K562 (cell line): ENCODE measurements around the gene ZMYND15. TPM values are rescaled to one million over a fixed set of nuclear protein-coding genes. Genes with fewer than 3 reads are reported as not detected.
A peak's percentile ranks its signal among the peaks of the same experiment; 100 is the strongest.

Source experiments
- ATF1 ChIP-seq, 2 experiments: fragments of 450-650 bp in 1 of 2; IDR thresholded peaks; 2 replicates each; pipeline ENCODE4 v1.6.1; 2016; ENCODE audit warnings: missing compliant biosample characterization in 1 of 2, missing genetic modification characterization in 1 of 2
- ATF7 ChIP-seq: fragments of 450-650 bp; IDR thresholded peaks from 2 replicates; pipeline ENCODE4 v1.7.1; 2014; ENCODE audit warnings: mild to moderate bottlenecking, moderate library complexity
- GABPB2 ChIP-seq: fragments of 250-450 bp; sonication (Bioruptor Pico); conservative IDR thresholded peaks from 2 replicates; pipeline ENCODE4 v1.5.1; 2021; ENCODE audit warnings: mild to moderate bottlenecking
- GTF2A2 ChIP-seq: IDR thresholded peaks from 2 replicates; pipeline ENCODE4 v1.6.1; 2016; ENCODE audit warnings: mild to moderate bottlenecking, missing genetic modification characterization, missing compliant biosample characterization
- HDAC3 ChIP-seq: fragments of 450-650 bp; IDR thresholded peaks from 2 replicates; pipeline ENCODE4 v1.6.1; 2018; ENCODE audit warnings: borderline replicate concordance, mild to moderate bottlenecking, moderate library complexity; ENCODE audit not compliant: partially characterized antibody
- KLF10 ChIP-seq: fragments of 250-450 bp; sonication (Bioruptor Pico); IDR thresholded peaks from 2 replicates; pipeline ENCODE4 v1.6.1; 2021; ENCODE audit warnings: matching md5 sums
- MEF2A ChIP-seq: IDR thresholded peaks from 2 replicates; pipeline ENCODE4 v1.6.1; 2011; ENCODE audit warnings: low read depth, mild to moderate bottlenecking, low read length, moderate library complexity; ENCODE audit not compliant: control insufficient read depth
- NFIC ChIP-seq: fragments of 450-650 bp; IDR thresholded peaks from 2 replicates; pipeline ENCODE4 v1.6.1; 2017; ENCODE audit warnings: mild to moderate bottlenecking, inconsistent platforms
- NFRKB ChIP-seq: fragments of 450-650 bp; IDR thresholded peaks from 2 replicates; pipeline ENCODE4 v1.6.1; 2016; ENCODE audit warnings: low read depth
- PCBP1 ChIP-seq: fragments of 200-400 bp; formaldehyde crosslinking; IDR thresholded peaks from 2 replicates; pipeline ENCODE4 v1.6.1; 2018; ENCODE audit warnings: mild to moderate bottlenecking, low read depth, low read length; ENCODE audit not compliant: poor library complexity, severe bottlenecking
- PHB2 ChIP-seq: fragments of 450-650 bp; IDR thresholded peaks from 2 replicates; pipeline ENCODE4 v1.6.1; 2017; ENCODE audit warnings: low read depth
- ZNF174 ChIP-seq: fragments of 250-450 bp; sonication (Bioruptor Pico); IDR thresholded peaks from 2 replicates; pipeline ENCODE4 v1.4.0; 2020; ENCODE audit warnings: mild to moderate bottlenecking
- polyA plus RNA-seq, 8 experiments: library from polyadenylated mRNA; depleted of rRNA in 4 of 8; stranded (reverse) in 5 of 8; unstranded in 3 of 8; fragments of >200 nt; fragmentation: Nextera tagmentation in 2 of 8; fragmentation: Illumina TruSeq in 1 of 8; extraction: Ambion mirVana in 2 of 8; extraction: Trizol in 1 of 8; gene quantifications; 2 replicates each; pipeline versions ENCODE4 v1.2.1 to v1.2.3, GENCODE V29; 2011 to 2014; ENCODE audit warnings: inconsistent platforms in 1 of 8, missing spikeins in 1 of 8
- total RNA-seq, 7 experiments: library from RNA; depleted of rRNA in 6 of 7; stranded (reverse); fragments of >200 nt in 6 of 7; fragmentation: Illumina TruSeq in 2 of 7; extraction: Trizol in 2 of 7; gene quantifications; 2 replicates each; pipeline versions ENCODE4 v1.2.1 to v1.2.3, GENCODE V29; 2011 to 2021; ENCODE audit warnings: low replicate concordance in 1 of 7
- TF ChIP-seq, protein P1 (sequence below), 2 experiments: fragments of 450-650 bp in 1 of 2; sonication (generic) in 1 of 2; formaldehyde crosslinking in 1 of 2; IDR thresholded peaks in 1 of 2; conservative IDR thresholded peaks in 1 of 2; 2 replicates each; pipeline versions ENCODE4 v1.6.1 to v1.8.1; 2016 to 2023; ENCODE audit warnings: mild to moderate bottlenecking in 2 of 2, moderate library complexity in 2 of 2, inconsistent platforms in 1 of 2, missing genetic modification reagents in 1 of 2
- TF ChIP-seq, protein P2 (sequence below): sonication (generic); formaldehyde crosslinking; IDR thresholded peaks from 2 replicates; pipeline ENCODE4 v1.8.1; 2023; ENCODE audit warnings: mild to moderate bottlenecking, missing genetic modification reagents
- TF ChIP-seq, protein P3 (sequence below): conservative IDR thresholded peaks from 2 replicates; pipeline ENCODE4 v1.6.1; 2011; ENCODE audit warnings: low read depth, mild to moderate bottlenecking, low read length; ENCODE audit not compliant: control insufficient read depth
- TF ChIP-seq, protein P4 (sequence below), 3 experiments: fragments of 200-800 bp in 1 of 3; fragments of 250-450 bp in 1 of 3; fragments of 450-650 bp in 1 of 3; sonication (Bioruptor Pico) in 1 of 3; sonication (Bioruptor generic) in 1 of 3; formaldehyde crosslinking in 1 of 3; IDR thresholded peaks; 2 replicates each; pipeline versions ENCODE4 v1.6.1 to v1.8.0; 2016 to 2022; ENCODE audit warnings: mild to moderate bottlenecking in 2 of 3, missing genetic modification characterization in 2 of 3, missing compliant biosample characterization in 1 of 3, moderate library complexity in 1 of 3
- TF ChIP-seq, protein P5 (sequence below): fragments of 450-650 bp; formaldehyde crosslinking; IDR thresholded peaks from 2 replicates; pipeline ENCODE4 v1.4.0; 2020; ENCODE audit warnings: mild to moderate bottlenecking

The ZMYND15 gene
- total and polyA plus RNA-seq, 9 of the 15 experiments (the other 6 are each of a cell fraction or from before 2014, with no cell fraction given), result 0.09 TPM; not detected in 8

DNA sequence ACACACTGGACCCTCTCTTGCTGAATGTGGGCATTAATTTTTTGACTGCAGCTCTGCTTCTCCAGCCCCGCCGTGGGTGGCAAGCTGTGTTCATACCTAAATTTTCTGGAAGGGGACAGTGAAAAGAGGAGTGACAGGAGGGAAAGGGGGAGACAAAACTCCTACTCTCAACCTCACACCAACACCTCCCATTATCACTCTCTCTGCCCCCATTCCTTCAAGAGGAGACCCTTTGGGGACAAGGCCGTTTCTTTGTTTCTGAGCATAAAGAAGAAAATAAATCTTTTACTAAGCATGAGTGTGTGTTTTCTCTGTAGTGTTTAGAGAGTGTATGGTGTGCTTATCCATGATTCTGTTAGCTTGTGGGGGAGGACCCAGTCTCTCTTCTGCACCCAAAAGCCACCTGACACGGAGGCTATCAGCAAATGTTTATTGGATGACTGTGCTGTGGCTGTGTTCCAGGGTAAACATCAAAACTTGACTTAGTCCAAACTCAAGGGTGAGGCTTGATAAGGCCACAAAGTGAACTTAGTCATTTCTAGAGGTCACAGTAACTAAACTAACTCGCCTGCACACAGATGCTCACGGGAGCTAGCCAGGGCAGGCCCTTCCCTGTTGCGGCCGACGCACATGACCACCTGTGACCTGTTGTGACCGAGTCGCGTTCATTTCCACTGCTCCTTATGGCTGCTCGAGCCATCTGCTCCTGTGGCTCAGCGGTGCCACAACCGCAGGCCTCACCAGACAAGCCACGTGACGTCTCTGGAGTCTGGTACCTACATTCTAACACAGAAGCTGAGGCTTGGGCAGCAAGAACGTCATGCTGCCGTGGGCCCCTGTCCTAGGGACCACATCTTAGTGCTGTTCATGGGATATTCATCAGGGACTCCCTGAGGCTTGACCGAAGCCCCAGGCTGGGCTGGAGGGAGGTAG lies 18.2 kb upstream of the ZMYND15 start (continued):
- TF ChIP-seq, protein P1, sequence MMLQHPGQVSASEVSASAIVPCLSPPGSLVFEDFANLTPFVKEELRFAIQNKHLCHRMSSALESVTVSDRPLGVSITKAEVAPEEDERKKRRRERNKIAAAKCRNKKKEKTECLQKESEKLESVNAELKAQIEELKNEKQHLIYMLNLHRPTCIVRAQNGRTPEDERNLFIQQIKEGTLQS (IDR thresholded peaks at IDR 0.05), result peak; percentile 66
- TF ChIP-seq, protein P1 (CRISPR knock-in tag; conservative IDR thresholded peaks at IDR 0.05), result no peak
- TF ChIP-seq HDAC3 (peak; percentile 81), GTF2A2 (tag) (no peak), MEF2A (no peak), PCBP1 (no peak), KLF10 (no peak), ATF7 (peak; percentile 68), NFIC (peak; percentile 95), PHB2 (no peak), ATF1 (CRISPR knock-in tag; IDR thresholded peaks at IDR 0.05) (no peak), ATF1 (tag; IDR thresholded peaks at IDR 0.05) (peak; percentile 55), ZNF174 (CRISPR knock-in tag) (no peak), NFRKB (no peak), GABPB2 (CRISPR knock-in tag) (no peak)
- TF ChIP-seq, protein P2, sequence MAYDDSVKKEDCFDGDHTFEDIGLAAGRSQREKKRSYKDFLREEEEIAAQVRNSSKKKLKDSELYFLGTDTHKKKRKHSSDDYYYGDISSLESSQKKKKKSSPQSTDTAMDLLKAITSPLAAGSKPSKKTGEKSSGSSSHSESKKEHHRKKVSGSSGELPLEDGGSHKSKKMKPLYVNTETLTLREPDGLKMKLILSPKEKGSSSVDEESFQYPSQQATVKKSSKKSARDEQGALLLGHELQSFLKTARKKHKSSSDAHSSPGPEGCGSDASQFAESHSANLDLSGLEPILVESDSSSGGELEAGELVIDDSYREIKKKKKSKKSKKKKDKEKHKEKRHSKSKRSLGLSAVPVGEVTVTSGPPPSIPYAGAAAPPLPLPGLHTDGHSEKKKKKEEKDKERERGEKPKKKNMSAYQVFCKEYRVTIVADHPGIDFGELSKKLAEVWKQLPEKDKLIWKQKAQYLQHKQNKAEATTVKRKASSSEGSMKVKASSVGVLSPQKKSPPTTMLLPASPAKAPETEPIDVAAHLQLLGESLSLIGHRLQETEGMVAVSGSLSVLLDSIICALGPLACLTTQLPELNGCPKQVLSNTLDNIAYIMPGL (CRISPR knock-in tag), result no peak
- TF ChIP-seq, protein P3, sequence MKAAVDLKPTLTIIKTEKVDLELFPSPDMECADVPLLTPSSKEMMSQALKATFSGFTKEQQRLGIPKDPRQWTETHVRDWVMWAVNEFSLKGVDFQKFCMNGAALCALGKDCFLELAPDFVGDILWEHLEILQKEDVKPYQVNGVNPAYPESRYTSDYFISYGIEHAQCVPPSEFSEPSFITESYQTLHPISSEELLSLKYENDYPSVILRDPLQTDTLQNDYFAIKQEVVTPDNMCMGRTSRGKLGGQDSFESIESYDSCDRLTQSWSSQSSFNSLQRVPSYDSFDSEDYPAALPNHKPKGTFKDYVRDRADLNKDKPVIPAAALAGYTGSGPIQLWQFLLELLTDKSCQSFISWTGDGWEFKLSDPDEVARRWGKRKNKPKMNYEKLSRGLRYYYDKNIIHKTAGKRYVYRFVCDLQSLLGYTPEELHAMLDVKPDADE, result no peak
- TF ChIP-seq, protein P4, sequence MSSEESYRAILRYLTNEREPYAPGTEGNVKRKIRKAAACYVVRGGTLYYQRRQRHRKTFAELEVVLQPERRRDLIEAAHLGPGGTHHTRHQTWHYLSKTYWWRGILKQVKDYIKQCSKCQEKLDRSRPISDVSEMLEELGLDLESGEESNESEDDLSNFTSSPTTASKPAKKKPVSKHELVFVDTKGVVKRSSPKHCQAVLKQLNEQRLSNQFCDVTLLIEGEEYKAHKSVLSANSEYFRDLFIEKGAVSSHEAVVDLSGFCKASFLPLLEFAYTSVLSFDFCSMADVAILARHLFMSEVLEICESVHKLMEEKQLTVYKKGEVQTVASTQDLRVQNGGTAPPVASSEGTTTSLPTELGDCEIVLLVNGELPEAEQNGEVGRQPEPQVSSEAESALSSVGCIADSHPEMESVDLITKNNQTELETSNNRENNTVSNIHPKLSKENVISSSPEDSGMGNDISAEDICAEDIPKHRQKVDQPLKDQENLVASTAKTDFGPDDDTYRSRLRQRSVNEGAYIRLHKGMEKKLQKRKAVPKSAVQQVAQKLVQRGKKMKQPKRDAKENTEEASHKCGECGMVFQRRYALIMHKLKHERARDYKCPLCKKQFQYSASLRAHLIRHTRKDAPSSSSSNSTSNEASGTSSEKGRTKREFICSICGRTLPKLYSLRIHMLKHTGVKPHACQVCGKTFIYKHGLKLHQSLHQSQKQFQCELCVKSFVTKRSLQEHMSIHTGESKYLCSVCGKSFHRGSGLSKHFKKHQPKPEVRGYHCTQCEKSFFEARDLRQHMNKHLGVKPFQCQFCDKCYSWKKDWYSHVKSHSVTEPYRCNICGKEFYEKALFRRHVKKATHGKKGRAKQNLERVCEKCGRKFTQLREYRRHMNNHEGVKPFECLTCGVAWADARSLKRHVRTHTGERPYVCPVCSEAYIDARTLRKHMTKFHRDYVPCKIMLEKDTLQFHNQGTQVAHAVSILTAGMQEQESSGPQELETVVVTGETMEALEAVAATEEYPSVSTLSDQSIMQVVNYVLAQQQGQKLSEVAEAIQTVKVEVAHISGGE (CRISPR knock-in tag; IDR thresholded peaks at IDR 0.05), result 0 out of 6 replicates have a peak, but pooled peaks of 1 of the 3 experiments have one; percentile 35
- TF ChIP-seq, protein P5, sequence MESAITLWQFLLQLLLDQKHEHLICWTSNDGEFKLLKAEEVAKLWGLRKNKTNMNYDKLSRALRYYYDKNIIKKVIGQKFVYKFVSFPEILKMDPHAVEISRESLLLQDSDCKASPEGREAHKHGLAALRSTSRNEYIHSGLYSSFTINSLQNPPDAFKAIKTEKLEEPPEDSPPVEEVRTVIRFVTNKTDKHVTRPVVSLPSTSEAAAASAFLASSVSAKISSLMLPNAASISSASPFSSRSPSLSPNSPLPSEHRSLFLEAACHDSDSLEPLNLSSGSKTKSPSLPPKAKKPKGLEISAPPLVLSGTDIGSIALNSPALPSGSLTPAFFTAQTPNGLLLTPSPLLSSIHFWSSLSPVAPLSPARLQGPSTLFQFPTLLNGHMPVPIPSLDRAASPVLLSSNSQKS (CRISPR knock-in tag), result no peak
